GM12874 (cell line): Measurements from ENCODE around the gene MAEA.

Experiments
- TF ChIP-seq, protein P1 (sequence below): IDR thresholded peaks from 2 replicates; pipeline ENCODE4 v1.5.1; 2011; ENCODE audit warnings: low read depth, mild to moderate bottlenecking, control low read depth, low read length, moderate library complexity; ENCODE audit not compliant: insufficient read depth

MAEA gene

DNA sequence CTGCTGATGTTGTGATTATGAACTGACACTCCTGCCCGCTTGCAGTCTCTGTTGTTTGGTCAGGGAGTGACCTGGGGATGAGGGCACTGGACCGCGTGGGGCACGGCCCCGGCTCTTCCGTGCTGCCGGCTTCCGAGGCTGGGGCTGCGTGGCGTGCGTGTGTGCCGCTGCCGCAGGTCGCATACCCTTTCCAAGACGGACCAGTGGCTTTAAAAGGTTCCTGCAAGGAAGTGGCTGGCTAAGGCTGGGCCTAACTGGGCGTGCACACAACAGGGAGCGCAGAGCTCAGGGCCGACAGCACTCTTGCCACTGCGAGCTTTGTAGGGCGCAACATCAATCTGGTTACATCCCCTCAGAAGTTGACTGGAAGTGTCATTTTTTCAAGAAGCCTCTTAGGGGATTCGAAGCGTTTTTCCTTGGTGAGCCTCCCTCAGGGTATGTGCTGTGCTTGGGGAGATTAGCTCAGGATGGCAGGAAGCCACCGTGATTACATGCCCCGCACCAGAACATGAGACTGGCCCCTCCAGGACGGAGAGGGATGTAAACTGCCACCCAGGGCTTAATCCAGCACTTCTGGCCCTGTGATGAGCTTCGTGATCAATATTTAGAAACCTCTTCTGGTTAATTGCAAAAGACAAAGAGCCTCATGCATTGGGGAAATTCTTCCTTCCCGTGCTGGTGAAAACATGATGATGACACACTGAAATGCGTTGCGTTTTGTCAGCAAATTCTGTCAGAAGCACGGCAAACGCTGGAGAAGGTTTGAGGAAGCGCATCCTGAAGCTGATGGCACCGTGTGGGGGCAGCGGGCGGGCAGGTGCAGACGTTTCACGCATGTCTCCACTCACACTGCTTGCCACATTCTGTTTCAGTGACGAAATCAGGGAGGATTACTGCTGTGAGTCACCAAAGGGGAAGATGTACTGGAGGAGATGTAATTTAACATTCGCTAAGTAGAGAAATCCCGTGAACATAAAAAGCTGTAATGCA is 11.1 kb downstream of the MAEA start:
- TF ChIP-seq, protein P1, sequence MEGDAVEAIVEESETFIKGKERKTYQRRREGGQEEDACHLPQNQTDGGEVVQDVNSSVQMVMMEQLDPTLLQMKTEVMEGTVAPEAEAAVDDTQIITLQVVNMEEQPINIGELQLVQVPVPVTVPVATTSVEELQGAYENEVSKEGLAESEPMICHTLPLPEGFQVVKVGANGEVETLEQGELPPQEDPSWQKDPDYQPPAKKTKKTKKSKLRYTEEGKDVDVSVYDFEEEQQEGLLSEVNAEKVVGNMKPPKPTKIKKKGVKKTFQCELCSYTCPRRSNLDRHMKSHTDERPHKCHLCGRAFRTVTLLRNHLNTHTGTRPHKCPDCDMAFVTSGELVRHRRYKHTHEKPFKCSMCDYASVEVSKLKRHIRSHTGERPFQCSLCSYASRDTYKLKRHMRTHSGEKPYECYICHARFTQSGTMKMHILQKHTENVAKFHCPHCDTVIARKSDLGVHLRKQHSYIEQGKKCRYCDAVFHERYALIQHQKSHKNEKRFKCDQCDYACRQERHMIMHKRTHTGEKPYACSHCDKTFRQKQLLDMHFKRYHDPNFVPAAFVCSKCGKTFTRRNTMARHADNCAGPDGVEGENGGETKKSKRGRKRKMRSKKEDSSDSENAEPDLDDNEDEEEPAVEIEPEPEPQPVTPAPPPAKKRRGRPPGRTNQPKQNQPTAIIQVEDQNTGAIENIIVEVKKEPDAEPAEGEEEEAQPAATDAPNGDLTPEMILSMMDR = no peak

DNA sequence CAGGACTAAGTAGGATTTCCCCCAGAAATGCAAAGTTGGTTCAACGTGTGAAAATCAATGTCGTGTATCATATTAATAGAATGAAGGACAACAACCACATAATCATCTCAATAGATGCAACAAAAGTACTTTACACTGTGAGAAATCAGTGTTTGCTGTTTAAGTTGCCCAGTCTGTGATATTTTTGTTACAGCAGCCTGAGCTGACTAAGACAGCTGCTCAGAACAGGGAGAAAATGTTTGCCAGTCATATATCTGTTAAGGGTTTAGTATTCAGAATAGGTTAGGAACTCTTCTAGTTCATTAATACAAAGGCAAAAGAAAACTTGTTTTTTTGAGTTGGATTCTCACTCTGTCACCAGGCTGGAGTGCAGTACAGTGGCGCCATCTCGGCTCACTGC is 12.5 kb downstream of the MAEA start:
- TF ChIP-seq, protein P1 = no peak

DNA sequence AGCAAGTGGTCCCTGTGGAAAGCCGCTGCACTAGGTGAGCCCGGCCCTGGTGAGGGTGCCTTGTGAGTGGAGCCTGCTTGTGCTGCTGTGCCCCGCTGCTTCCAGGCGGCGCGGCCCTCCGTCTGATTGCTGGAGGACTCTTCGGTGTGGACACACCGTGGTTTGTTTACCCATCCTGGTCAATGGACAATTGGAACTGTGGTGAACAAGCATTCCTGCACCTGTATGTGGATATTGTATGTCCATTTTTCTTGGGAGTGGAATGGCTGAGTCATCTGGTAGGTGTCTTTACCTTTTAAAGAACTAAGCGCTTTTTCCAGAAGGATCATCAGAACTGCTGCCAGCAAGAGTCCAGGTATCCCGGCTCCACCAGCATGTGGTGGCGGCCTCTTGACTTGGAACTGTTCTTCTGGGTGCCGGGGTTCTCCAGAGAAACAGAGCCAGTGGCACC is 15.6 kb downstream of the MAEA start:
- TF ChIP-seq, protein P1 = no peak

DNA sequence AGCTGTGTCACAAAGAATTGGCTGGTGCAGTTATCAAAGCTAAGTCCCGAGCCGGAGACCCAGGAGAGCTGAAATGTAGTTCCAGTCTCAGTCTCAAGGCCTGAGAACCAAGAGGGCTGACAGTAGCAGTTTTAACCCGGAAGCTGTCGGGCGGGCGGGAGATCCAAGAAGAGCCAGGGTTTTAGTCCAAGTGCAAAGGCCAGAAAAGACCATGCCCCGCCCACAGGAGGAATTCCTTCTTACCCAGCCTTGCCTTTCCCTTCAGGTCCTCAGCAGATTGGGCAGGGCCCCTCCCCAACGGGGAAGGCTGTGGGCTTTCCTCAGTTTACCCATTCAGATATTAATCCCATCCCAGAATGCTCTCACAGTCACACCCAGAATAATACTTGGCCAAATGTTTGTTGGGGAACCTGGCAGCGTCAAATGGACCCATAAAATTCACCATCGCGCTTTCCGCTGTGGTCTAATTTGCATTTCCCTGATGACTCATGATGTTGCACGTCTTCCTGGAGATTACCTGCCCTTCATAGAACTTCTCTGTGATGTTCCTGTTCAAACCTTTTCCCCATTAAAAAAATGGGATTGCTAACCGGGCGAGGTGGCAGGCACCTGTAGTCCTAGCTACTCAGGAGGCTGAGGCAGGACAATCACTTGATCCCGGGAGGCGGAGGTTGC is 16.2 kb downstream of the MAEA start:
- TF ChIP-seq, protein P1 = no peak

DNA sequence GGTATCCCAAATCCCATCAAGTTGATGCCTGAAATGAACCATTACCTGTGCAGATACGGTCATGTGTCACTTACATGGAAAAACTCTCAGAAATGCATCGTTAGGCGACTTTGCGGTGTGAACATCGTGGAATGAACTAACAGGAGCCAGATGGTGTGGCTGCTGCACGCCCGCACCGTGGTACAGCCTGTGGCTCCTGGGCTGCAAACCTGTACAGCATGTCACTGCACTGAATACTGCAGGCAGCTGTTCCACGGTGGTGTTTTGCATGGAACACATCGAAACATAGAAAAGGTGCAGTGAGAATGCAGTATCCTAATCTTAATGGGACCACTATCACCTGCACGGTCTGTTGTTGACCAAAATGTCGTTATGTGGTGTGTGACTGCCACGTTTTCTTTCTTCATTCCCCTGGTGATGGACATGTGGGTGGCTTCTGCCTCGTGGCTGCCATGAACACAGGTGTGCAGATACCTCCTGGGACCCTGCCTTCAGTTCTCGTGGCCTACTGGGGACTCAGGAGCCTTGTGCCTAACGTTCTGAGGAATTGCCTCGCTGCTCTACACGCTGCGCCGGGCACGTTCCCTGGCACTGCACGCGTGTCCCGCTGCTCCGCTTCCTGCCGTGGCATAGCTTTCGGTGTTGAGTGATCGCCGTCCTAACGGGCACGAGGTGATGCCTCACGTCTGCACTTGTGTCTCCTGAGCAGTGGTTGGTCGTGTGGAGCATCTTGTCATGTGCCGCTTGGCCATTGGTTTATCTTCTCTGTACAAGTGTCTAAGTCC is 18.5 kb downstream of the MAEA start:
- TF ChIP-seq, protein P1 = no peak

DNA sequence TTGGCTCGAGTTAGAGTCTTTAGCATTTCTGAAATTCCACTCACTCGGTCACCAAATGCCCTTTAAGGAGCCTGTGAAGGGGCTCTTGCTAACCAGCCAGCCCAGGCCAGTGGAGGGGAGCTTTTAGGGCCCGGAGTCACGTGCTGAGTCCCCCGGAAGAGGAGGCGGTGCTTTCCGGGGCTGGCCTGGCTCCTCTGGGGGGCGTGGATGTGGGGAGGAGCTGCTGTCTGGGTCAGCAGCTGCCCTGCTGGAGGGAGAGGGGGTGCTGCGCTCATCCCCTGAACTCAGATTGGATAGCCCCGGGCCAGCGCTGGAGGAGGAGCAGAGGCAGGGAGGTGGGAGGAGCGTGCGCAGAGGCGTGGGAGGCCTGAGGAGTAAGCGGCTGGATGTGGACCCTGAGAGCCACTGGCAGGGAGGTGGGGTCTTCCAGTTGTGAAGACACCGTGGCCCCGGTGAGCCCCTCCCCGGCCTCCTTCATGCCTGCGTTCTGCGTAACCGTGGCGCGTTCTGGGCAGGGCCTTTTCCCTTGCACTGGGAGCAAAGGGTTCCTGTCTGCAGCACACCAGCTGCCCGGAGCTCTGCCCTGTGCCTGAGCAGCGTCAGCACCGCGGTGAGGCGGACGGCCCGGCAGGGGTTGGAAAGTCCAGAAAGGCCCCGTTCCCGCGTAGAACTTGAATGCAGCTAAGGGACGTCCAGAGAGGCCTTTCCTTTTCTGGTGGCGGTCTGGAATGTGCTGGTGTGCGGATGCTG is 19.7 kb downstream of the MAEA start:
- TF ChIP-seq, protein P1 = no peak
